Prostate gland (tissue), 2 donors: ENCODE data around the gene DEK.

Experiments
- POLR2A ChIP-seq: fragments of 450-650 bp; IDR thresholded peaks from one replicate; pipeline ENCODE4 v1.6.1; 2016; ENCODE audit warnings: antibody characterized with exemption, mild to moderate bottlenecking
- POLR2AphosphoS5 ChIP-seq: sonication (generic); formaldehyde crosslinking; IDR thresholded peaks from one replicate; pipeline ENCODE4 v1.6.1; 2017; ENCODE audit warnings: antibody characterized with exemption
- TF ChIP-seq, protein P1 (sequence below), 4 experiments: fragments of 200-600 bp in 2 of 4; fragments of 450-650 bp in 2 of 4; sonication (generic) in 2 of 4; IDR thresholded peaks; 1 replicate in 3 of 4; 2 replicates in 1 of 4; pipeline ENCODE4 v1.5.1; 2016 to 2019; ENCODE audit warnings: antibody characterized with exemption in 4 of 4, mild to moderate bottlenecking in 2 of 4, moderate library complexity in 2 of 4

DNA sequence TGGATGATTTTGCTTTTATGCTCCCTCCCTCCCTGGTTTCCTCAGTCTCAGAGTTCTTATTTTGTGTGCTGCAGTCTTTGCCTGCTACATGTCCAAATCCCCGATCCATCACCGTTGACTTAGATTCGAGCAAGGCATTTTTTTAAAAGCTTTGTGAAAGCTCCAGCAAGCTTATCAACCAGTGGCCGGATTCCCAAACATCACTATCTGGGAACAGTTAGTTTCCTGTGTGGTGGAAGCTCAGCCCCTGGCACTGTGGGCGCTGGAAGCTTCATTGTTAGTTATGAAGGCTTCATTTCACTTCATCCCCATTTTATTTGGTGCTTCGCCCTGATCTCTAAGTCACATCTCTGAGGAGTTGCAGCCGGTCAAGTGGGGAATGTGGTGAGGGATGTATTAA lies 44.7 kb downstream of the DEK start:
- TF ChIP-seq POLR2A (no peak), POLR2AphosphoS5 (no peak)
- TF ChIP-seq, protein P1, sequence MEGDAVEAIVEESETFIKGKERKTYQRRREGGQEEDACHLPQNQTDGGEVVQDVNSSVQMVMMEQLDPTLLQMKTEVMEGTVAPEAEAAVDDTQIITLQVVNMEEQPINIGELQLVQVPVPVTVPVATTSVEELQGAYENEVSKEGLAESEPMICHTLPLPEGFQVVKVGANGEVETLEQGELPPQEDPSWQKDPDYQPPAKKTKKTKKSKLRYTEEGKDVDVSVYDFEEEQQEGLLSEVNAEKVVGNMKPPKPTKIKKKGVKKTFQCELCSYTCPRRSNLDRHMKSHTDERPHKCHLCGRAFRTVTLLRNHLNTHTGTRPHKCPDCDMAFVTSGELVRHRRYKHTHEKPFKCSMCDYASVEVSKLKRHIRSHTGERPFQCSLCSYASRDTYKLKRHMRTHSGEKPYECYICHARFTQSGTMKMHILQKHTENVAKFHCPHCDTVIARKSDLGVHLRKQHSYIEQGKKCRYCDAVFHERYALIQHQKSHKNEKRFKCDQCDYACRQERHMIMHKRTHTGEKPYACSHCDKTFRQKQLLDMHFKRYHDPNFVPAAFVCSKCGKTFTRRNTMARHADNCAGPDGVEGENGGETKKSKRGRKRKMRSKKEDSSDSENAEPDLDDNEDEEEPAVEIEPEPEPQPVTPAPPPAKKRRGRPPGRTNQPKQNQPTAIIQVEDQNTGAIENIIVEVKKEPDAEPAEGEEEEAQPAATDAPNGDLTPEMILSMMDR (IDR thresholded peaks at IDR 0.05), result no peak
